Measurements from ENCODE around the gene OTUD3. TPM values are rescaled to one million over a fixed set of nuclear protein-coding genes. Genes with fewer than 3 reads are reported as not detected.
"Not testable (repeated sequence)": the region's sequence is repeated elsewhere in the genome, so short reads cannot be mapped to it uniquely, and the experiment has no call there.

OTUD3 gene
- total RNA-seq, 1 donor from 2014 or later = 7.1 TPM

- peaks cover 2% of the 10 kb centered on the region for H3K27me3 ChIP-seq (ENCODE audit: control insufficient read depth, insufficient read depth, low read length)
- H3K4me3 ChIP-seq (ENCODE audit: low read depth, low read length) = no peak overlapping the region
- H3K36me3 ChIP-seq (ENCODE audit: control insufficient read depth, insufficient read depth, low read length) = no peaks in the 10 kb centered on the region
- no peak for TF ChIP-seq CTCF (IDR thresholded peaks at IDR 0.05; ENCODE audit: insufficient read depth, low read length, severe bottlenecking)
- FAIRE-seq (no peak), DNase-seq (ENCODE audit: low read depth) (no peak)
Observed at GRCh38 chr1:19845555-19845954, 36.6 kb upstream of the OTUD3 start.

- no peak for FAIRE-seq
- TF ChIP-seq CTCF (IDR thresholded peaks at IDR 0.05; ENCODE audit: insufficient read depth, low read length, severe bottlenecking) = no peak
- Histone ChIP-seq H3K27me3 (ENCODE audit: control insufficient read depth, insufficient read depth, low read length) (peaks cover 2% of the 10 kb centered on the region), H3K4me3 (ENCODE audit: low read depth, low read length) (no peak overlapping the region), H3K36me3 (ENCODE audit: control insufficient read depth, insufficient read depth, low read length) (no peaks in the 10 kb centered on the region)
- DNase-seq (ENCODE audit: low read depth) = no peak
Observed at GRCh38 chr1:19846338-19846737, 35.9 kb upstream of the OTUD3 start.

GRCh38 chr1:19847334-19847733 is 34.9 kb upstream of the OTUD3 start:
- not testable (repeated sequence) for FAIRE-seq

GRCh38 chr1:19849307-19849706 is 32.9 kb upstream of the OTUD3 start:
- not testable (repeated sequence) for FAIRE-seq; H3K27me3 ChIP-seq (ENCODE audit: control insufficient read depth, insufficient read depth, low read length); H3K4me3 ChIP-seq (ENCODE audit: low read depth, low read length); DNase-seq (ENCODE audit: low read depth); H3K36me3 ChIP-seq (ENCODE audit: control insufficient read depth, insufficient read depth, low read length)

More at GRCh38 chr1:19847334-19847733, 34.9 kb upstream of the OTUD3 start:
- not testable (repeated sequence) for H3K27me3 ChIP-seq (ENCODE audit: control insufficient read depth, insufficient read depth, low read length); DNase-seq (ENCODE audit: low read depth); H3K36me3 ChIP-seq (ENCODE audit: control insufficient read depth, insufficient read depth, low read length); H3K4me3 ChIP-seq (ENCODE audit: low read depth, low read length)

- no peak for TF ChIP-seq CTCF (IDR thresholded peaks at IDR 0.05; ENCODE audit: insufficient read depth, low read length, severe bottlenecking)
- Histone ChIP-seq H3K36me3 (ENCODE audit: control insufficient read depth, insufficient read depth, low read length) (no peaks in the 10 kb centered on the region), H3K4me3 (ENCODE audit: low read depth, low read length) (no peak overlapping the region), H3K27me3 (ENCODE audit: control insufficient read depth, insufficient read depth, low read length) (peaks cover 2% of the 10 kb centered on the region)
- FAIRE-seq (no peak), DNase-seq (ENCODE audit: low read depth) (no peak)
Observed at GRCh38 chr1:19850214-19850613, 32.0 kb upstream of the OTUD3 start.

- TF ChIP-seq CTCF (IDR thresholded peaks at IDR 0.05; ENCODE audit: insufficient read depth, low read length, severe bottlenecking) = no peak
- no peak for FAIRE-seq
Observed at GRCh38 chr1:19852036-19852435, 30.2 kb upstream of the OTUD3 start.

GRCh38 chr1:19854866-19855265 is 27.3 kb upstream of the OTUD3 start:
- Histone ChIP-seq H3K4me3 (ENCODE audit: low read depth, low read length) (no peak overlapping the region), H3K36me3 (ENCODE audit: control insufficient read depth, insufficient read depth, low read length) (no peaks in the 10 kb centered on the region), H3K27me3 (ENCODE audit: control insufficient read depth, insufficient read depth, low read length) (no peaks in the 10 kb centered on the region)
- no peak for DNase-seq (ENCODE audit: low read depth)
- no peak for TF ChIP-seq CTCF (IDR thresholded peaks at IDR 0.05; ENCODE audit: insufficient read depth, low read length, severe bottlenecking)
- FAIRE-seq = no peak

More at GRCh38 chr1:19852036-19852435, 30.2 kb upstream of the OTUD3 start:
- Histone ChIP-seq H3K4me3 (ENCODE audit: low read depth, low read length) (no peak overlapping the region), H3K27me3 (ENCODE audit: control insufficient read depth, insufficient read depth, low read length) (no peaks in the 10 kb centered on the region), H3K36me3 (ENCODE audit: control insufficient read depth, insufficient read depth, low read length) (no peaks in the 10 kb centered on the region)
- DNase-seq (ENCODE audit: low read depth) = no peak
